HUDEP-2 (cell line): Measurements from ENCODE around the gene TBKBP1.

Experiments
- DNase-seq, 76 experiments: peaks; one replicate each; lab custom pipeline; 2025; ENCODE audit not compliant: unreplicated experiment in 76 of 76; lab: John Stamatoyannopoulos, UW

Gene TBKBP1

DNA sequence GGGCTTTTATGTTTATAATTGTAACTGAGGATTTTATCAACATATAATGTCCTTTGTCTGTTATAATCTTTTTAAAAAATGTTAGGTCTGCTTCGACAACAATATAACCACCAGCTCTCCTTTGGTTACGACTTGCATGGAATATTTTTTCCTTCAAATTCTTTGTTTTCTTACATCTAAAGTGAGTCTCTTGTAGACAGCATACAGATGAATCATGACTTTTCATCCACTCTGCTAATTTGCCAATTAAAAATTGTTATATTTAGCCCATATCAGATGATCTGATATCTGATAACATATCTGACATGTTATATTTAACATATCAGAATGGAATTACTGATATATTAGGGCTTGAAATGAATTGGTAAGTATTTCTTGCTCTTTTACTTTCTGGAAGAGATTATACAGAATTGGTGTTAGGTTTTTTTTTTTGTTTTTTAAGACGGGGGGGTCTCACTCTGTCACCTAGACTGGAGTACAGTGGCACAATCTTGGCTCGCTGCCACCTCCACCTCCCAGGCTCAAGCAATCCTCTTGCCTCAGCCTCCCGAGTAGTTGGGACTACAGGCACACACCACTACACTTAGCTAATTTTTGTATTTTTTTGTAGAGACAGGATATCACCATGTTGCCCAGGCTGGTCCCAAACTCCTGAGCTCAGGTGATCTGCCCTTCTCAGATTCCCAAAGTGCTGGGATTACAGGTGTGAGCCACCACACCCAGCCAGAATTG lies 66.6 kb downstream of the TBKBP1 start:
- no peak for DNase-seq
